ENCODE measurements around the gene DRAM2.

DRAM2 gene

DNA sequence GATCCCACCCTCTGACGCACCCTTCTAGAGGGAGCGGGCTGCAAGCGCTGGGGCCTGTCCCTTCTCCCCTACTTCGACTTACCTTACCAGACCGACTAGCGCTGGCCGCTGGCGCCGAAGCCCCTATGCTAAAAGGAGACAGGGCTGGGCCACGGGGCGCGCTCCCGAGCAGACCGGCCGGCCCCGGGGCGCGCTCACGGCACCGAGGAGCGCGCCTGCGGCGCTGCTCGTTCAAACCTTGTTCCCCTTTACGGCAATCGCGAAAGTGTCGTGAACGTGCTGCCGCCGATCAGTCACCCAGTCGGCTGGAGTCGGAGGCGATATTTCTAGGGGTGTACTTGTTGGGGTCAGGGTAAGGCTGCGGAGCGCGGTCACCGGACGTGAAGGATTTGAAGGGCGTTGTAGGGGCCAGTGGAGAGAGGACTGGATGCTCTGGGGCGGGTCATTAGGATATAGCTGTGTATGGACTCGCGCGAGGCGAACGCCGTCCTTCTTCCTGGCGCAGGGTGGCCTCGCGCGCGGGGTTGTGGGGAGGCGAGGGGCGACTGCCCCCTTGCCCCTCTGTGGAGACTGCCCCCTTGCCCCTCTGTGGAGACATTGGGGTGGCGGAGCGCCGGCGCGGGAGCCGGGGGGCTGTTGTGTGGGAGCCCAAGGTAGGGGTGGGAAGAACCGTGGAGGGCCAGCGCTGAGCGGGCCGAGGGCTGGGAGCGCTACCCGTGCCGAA is at the start of gene DRAM2, which contains the start of gene CEPT1:
DRAM2 (minus strand) TSS at position 138 of the 724 bp plus-strand sequence. CDS start 8,539 bp downstream, outside the sequence.
CEPT1 (plus strand) TSS at position 268 of the 724 bp plus-strand sequence. CDS start 7,492 bp downstream, outside the sequence.
- DNase-seq, result peak; percentile 38 to 95 (median 88)

DNA sequence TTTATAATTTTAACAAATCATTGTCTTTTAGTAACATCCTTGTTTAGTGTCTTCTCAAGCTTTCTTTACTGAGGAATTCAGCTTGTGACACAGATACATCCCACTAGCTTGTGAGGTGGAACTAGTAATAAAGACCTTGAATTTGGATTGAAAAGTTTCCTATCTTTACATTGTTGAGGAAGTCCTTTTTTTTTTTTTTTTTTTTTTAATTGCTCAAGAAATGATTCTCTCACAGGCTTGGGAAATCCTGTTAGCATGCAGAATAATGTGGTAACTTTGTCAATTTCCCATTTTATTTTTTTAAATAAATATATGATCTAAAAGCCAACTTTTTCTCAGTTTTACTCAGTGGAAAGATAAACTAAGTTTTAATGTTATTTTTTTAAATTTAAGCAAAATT is 44.8 kb upstream of the DRAM2 start:
- DNase-seq, result no peak

DNA sequence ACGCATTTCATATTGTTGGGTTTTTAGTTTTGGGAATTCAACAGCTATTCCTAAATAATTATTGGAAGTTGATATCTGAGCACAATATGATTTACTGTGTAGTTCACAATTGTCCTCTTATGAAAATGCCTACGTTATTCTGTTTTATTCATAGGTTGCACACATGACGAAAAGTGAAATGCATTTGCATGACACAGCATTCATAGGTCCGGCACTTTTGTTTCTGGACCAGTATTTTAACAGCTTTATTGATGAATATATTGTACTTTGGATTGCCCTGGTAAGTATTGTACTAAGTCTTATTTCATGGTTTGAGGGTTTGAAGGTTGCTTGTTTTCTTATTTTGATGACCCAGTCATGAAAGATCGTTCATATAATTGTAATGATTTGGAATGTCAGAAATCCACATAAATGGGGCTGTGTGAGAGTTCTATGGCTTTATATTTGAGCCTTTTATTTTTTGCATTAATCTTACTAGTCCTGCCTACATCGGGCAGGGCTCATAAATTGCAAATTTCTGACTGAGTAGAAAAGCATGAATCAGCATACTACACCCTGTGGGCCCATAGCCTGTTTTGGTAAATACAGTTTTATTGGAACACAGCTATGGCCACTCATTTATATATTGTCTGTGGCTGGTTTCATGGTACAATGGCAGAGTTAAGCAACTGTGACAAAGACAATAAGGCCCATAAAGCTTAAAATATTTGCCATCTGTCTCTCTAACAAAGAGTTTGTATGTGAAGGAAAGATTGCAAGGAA is 43.6 kb upstream of the DRAM2 start:
- no peak for DNase-seq

DNA sequence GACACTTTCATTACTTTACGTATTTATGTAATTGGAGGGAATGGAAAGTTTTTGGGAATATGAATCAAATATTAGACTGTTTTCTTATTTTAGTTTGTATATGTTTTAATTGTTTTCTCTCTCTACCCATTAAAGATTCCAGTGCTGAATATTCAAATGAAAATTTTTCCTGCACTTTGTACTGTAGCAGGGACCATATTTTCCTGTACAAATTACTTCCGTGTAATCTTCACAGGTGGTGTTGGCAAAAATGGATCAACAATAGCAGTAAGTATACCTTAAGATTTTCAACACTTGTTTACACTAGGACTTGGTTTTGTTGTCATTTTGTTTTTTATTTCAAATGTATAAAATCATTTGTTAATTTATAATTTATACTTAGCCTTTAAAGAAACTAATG is 42.2 kb upstream of the DRAM2 start:
- no peak for DNase-seq

DNA sequence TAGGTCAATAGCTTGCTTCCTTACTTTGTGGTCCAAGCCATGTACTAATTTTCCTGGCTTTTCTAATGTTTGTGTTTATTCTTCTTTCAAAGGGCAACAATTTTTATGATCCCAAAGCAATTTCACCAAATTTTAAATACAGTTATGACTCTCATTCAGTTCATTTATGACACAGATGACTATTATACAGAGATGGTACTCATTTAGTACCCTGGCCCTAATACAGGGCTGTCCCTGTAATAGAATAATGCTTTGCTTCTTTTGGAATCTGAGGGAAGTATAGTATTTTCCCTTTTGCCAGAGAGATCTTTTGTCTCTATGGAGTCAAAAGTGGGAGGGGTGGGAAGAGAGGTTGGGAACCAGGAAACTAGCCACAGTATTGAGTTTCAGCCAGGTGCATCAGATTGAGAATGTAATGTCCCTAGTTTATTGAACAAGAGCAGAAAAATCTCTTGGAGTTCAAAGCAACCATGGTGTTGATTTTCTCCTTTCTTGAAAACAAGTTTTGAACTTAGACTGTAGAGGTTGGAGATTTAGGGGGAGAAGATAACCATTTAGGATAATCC is 40.2 kb upstream of the DRAM2 start:
- DNase-seq, result no peak

DNA sequence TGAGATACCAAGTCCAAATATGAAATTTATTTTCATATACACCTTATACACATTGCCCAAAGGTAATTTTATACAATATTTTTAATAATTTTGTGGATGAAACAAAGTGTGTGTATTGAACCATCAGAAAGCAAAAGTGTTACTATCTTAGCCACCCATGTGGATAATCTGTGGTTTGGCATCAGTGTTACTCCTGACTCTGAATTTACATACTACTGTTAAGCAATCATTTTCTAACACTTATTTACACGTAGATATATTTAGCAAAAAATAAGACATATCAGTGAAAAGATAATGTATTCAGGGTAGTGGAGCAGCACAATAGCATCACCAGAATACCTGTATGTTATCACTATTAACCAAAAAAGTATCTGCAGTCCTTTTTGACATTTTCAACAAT is 36.8 kb upstream of the DRAM2 start:
- DNase-seq, result no peak

DNA sequence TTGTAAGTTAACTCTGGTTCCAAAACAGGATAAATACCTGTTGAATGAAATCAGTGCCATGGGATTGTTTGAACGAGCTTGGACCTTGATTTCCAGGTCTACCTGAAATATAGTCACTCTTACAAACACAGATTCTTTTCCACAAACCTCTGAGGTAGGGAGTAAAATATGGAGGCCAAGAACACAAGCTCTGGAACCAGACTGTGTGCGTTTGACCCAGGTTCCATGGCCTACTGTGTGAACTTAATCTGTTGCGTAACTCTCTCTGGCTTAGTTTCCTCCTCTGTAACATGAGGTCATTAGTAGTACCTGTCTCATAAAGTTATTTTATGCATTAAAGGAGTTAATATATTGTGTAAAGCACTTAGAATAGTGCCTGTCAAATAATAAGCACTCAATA is 35.5 kb upstream of the DRAM2 start:
- no peak for DNase-seq

DNA sequence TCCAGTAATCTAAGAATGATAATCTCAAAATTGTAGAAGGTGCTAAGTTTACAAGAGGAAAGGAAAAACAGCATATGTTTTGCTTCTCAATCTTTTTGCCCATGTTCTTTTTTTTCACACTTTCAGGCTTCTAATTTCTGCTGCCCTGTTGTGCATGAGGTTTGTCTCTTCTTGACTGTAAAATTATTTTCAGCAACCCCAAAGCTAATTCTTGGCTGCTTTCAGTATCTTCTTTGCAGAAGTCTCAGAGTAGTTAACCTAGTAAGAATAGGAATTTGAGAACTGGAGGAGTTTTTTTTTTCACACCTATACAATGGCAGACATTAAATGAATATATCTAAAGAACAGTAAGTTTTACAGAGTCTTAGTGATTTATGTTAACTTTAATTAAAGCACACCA is 34.2 kb upstream of the DRAM2 start:
- DNase-seq, result no peak

DNA sequence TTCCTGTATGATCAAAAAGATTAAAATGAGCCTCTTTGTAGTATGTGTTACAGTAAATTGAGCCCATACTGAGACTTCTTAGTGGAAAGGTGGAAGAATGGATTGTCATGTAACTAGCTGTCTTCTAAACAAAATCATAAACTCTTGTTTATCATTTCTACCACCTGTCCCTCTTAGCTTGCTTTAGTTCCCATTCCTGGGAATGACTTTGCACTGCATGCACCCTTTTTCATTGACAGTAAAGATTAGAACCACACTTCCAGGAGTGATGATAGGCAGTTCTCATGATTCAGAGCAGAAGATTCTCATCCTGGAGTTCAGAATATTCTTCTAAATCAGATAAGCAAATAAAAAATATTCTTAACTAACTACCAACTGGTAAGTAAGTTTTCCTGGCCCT is 32.6 kb upstream of the DRAM2 start:
- DNase-seq, result no peak

DNA sequence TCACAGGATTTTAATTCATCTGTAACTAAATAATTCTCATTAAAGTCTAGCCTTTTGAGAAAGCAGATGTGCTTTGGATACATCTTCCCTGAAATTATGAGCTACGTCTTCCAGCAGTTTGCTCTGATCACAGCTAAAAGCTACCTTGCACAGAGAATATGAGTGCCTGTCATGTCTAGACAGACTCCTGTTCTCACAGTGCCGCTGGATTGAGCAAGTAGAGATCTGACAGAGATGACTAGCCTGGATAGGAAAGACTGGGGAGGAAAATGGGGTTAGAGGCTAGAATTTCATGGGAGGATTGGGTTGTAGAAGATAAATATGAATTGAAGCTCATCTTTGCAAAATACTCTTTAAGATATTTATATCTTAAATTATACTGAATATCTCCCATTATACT is 24.3 kb upstream of the DRAM2 start:
- DNase-seq, result no peak

DNA sequence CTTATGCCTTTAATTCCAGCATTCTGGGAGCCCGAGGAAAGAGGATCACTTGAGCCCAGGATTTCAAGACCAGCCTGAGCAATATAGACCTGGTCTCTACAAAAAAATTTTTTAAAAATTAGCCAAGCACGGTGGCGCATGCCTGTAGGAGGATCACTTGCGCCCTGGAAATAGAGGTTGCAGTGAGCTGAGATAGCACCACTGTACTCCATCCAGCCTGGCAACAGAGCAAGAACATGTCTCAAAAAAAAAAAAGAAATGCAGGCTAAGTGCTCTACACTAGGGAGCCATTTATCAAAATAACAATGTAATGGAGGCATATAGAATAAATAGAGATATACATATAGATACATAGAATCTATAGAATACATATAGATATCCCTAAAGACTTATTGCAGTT is 23.5 kb upstream of the DRAM2 start:
- DNase-seq, result no peak

DNA sequence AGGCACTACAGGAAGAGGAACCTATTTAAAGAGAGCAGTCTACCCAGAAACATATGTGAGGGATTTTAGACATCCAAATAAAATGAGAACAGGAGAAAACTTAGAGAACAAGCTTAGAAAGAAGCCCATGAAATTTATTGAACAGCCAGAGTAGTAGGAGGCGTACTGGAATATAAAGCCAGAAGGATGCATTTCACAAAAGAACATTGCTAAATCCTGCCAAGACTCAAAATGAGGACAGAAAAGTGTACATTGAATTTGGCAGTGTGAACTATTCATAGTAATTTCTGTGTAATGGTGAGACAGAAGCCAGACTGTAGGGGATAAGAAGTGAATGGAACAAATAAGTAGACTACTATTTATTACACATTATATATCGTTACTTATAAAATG is 22.6 kb upstream of the DRAM2 start:
- peak in 2 of 58 donors; percentile 38 to 46 for DNase-seq

DNA sequence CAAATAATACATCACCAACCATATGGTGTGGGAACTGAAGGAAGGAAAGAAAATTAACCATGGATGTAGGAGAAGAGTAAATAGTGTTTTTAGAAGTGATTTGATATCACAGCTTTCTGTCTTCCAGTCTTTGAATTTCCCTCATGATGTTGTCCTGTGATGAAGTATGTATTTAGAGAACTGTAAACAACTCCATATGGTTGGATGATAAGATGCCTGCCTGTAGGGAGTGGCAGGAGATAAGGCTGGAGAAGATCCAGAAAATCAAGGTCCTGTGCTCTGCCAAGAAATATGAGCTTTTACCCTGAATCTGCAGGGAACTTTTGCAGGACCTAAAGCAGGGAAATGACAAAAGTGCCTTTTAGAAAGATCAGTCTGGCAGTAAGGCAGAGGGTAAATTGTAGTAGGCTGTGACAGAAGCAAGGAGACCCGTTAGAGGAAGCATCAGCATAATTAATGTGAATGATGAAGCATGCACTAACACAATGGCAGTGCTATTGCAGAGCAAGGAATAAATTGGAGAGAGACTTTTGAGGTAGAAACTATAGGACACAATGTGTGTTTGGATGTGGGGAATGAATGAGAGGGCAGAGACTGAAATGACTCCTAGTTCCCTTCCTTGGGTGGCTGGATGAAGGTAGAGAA is 22.1 kb upstream of the DRAM2 start:
- no peak for DNase-seq

DNA sequence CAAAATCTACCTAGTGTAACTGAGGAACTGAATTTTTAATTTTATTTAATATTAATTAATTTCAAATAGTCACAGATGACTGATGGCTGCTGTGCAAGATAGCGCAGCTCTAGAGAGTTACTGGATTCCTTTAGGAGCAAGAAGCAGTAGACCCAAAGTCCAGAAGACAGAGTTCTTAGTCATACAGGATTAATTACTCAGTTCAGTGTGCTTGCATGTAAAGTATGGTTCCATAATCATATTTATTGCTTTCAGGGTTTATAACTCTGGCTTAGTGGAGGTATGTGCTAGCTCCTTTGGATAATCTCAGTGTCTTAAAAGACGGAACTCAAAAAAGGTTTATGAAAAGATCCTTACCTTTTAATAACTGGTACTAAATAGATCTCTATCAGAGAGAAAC is 17.5 kb upstream of the DRAM2 start:
- no peak for DNase-seq

DNA sequence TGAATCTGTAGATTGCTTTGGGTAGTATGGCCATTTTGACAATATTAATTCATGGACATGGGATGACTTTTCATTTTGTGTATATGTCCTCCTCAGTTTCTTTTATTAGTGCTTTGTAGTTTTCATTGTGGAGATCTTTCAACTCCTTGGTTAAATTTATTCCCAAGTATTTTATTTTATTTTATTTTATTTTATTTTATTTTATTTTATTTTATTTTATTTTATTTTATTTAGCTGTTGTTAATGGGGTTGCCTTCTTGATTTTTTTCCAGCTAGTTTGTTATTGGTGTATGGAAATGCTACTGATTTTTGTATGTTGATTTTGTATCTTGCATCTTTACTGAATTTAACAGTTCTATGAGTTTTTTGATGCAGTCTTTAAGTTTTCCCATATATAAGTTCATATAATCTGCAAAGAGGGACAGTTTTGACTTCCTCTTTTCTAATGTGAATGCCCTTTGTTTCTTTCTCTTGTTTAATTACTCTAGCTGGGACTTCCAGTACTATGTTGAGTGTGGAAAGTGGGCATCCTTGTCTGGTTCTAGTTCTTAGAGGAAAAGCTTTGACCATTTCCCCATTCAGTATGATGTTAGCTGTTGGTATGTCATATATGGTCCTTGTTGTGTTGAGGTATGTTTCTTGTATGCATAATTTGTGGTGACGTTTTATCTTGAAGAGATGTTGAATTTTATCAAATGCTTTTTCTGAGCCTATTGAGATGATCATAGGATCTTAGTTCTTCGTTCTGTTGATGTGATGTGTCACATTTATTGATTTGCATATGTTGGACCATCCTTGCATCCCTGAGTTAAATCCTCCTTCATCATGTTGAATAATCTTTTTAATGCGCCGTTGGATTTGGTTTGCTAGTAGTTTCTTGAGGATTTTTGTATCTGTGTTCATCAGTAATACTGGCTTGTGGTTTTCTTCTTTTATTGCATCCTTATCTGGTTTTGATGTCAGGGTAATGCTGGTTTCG is 14.4 kb upstream of the DRAM2 start:
- no peak for DNase-seq

DNA sequence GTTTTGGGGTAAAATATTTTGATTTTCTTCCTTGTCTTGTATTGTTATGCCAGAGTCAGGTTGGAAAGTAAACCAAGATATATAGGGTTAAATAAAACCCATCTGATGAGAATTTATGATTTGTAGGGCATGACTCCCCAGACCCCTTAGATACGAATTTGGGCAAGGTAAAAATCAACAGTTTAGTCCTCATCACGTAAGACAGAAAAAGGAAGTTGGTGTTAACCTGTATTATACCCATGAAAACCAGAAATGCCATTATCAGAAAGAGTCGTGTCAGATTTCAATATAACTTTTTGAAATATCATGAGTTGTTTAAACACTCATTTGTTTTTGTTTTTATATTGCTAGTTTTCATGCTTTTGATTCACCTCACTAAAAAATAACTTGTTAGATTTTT is 11.9 kb upstream of the DRAM2 start:
- no peak for DNase-seq

DNA sequence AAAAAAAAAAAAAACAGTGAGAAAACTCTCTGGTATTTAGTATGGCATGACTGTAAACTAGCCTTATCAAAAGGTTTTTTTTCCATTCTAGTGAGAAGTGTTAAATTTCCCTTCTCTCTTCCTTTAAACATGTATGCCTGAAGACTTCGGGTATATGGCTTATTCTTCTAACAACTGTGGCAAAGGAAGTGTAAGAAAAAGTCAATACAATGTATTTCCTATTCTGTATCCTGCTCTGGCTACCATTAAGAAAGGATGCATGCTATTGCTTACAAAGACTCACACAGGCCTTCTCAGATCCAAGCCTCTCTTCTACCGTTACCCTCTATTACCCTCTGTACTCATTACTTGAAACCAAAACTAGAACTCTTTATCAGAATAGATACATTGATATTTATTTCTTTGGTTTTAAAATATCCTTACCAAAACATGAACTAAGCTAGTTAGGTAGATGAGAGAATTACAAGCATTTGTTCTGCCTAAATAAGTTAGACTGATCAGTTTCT is 8.5 kb upstream of the DRAM2 start:
- no peak for DNase-seq

DNA sequence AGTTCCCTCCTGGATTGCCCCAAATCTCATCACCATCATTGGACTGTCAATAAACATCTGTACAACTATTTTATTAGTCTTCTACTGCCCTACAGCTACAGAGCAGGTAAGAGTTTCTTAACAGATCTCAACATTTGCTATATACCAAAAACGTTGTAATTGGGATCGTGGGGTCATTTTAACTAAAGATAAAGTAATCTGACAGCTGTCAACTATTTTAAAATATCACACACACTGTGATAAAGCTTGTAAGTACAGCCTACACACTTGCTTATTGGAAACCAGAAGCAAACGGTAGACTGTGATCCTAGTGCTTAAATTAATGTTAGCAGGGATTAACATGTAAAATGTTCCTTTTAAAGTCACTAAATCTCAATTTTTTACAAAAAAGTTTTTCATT is 8.1 kb upstream of the DRAM2 start:
- DNase-seq, result no peak

DNA sequence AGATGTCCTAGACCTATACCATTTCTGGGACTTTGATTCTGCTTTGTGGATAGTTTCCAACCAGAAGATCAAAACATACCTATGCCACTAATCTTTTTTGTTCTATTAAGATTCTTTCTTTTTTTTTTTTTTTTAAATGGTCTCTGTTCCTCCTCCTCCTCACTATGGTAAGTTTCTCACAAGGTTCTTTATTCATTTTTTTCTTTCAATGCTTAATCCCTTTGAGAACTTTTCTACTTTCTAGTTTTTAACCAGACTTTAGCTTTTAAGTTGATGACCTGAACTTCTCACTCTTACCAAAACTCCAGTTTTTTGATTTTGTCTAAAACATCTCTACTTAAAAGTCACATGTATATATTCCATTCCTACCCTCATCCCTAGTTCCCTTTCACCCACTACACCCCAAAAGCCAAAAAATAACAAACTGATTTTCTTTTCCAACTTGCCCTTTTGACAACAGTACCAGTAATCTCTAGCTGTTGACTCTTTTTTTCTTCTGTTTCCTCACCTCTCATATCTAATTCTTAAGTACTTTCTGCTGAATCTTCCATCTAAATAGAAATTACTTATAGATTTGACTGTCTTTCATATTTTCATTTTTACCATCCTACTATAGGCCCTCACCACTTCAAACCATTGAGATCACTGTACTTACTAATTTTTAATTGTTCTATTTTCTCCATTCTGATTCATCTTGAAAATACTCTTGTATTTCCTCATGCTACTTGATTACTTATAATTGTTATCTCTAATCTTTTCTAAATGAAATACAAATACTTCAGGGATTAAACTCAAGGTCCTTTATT is 6.3 kb upstream of the DRAM2 start:
- no peak for DNase-seq

DNA sequence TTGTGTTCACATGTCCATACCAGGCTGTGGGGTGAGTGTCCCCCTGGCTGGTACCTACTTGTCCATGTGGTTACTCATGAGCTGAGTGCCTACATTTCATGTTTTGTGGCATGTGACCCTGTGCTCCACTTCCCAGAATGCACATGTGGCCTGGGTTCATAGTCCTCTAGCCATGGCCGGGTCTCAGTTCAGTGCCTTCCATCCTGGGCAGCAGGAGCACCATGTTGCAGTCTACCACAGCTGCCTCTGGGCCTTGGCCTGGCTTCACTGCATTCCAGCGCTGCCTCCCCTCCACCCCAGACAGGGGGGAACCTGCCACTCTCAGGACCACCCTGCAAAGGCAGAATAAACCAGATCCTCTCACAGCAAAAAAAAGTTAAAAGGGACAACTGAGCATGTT is 5.6 kb upstream of the DRAM2 start:
- no peak for DNase-seq
